COLO668 (cell line): Measurements from ENCODE around the gene DDIAS.
"Not testable (repeated sequence)": the region's sequence is repeated elsewhere in the genome, so short reads cannot be mapped to it uniquely, and the experiment has no call there.

Experiments
- DNase-seq: peaks from one replicate; lab custom pipeline; 2025; ENCODE audit not compliant: unreplicated experiment; lab: John Stamatoyannopoulos, UW

The DDIAS gene

GRCh38 chr11:82924522-82925224, 23.1 kb downstream of the DDIAS start:
- DNase-seq: no peak

GRCh38 chr11:82927264-82927880, 25.8 kb downstream of the DDIAS start:
- peak; percentile 16 for DNase-seq

GRCh38 chr11:82929121-82929520, 27.6 kb downstream of the DDIAS start:
- no peak for DNase-seq

GRCh38 chr11:82930229-82930628, 28.7 kb downstream of the DDIAS start:
- no peak for DNase-seq

- DNase-seq: no peak
Measured at GRCh38 chr11:82930734-82931133, 29.2 kb downstream of the DDIAS start.

GRCh38 chr11:82932564-82932963, 31.0 kb downstream of the DDIAS start:
- no peak for DNase-seq

- no peak for DNase-seq
Measured at GRCh38 chr11:82936261-82936660, 34.7 kb downstream of the DDIAS start.

- no peak for DNase-seq
Measured at GRCh38 chr11:82937554-82937953, 36.0 kb downstream of the DDIAS start.

GRCh38 chr11:82939456-82939855, 37.9 kb downstream of the DDIAS start:
- DNase-seq: no peak

- no peak for DNase-seq
Measured at GRCh38 chr11:82942376-82942775, 40.8 kb downstream of the DDIAS start.

GRCh38 chr11:82943430-82943829, 41.9 kb downstream of the DDIAS start:
- DNase-seq: not testable (repeated sequence)

GRCh38 chr11:82944198-82944597, 42.7 kb downstream of the DDIAS start:
- DNase-seq: no peak

- DNase-seq: not testable (repeated sequence)
Measured at GRCh38 chr11:82945041-82945440, 43.5 kb downstream of the DDIAS start.

GRCh38 chr11:82945682-82946081, 44.1 kb downstream of the DDIAS start:
- DNase-seq: no peak

- no peak for DNase-seq
Measured at GRCh38 chr11:82949352-82949751, 47.8 kb downstream of the DDIAS start.

GRCh38 chr11:82950502-82950901, 49.0 kb downstream of the DDIAS start:
- DNase-seq: not testable (repeated sequence)

- DNase-seq: peak; percentile 46
Measured at GRCh38 chr11:82955736-82956453, 54.4 kb downstream of the DDIAS start.

GRCh38 chr11:82959987-82960778, 58.6 kb downstream of the DDIAS start:
- DNase-seq: no peak

- DNase-seq: no peak
Measured at GRCh38 chr11:82960779-82961143, 59.2 kb downstream of the DDIAS start.

- DNase-seq: not testable (repeated sequence)
Measured at GRCh38 chr11:82962021-82962420, 60.5 kb downstream of the DDIAS start.

- DNase-seq: no peak
Measured at GRCh38 chr11:82967381-82967780, 65.8 kb downstream of the DDIAS start.
